Left renal cortex interstitium (tissue), 4 donors: Measurements from ENCODE around the gene C12orf60. TPM values are rescaled to one million over a fixed set of nuclear protein-coding genes. Genes with fewer than 3 reads are reported as not detected.

Experiments
- DNase-seq, 4 donors: peaks; one replicate each; pipeline ENCODE4 v3.0.0-alpha.2; 2013; ENCODE audit warnings: low read depth in 4 of 4, low spot score in 2 of 4, missing footprints in 1 of 4
- polyA plus RNA-seq, 4 donors: library from polyadenylated mRNA; unstranded; fragments of 120-200 nt; gene quantifications; one replicate each; pipeline ENCODE4 v1.2.1, GENCODE V29; 2013; ENCODE audit not compliant: insufficient read length in 4 of 4

The C12orf60 gene
- polyA plus RNA-seq, 4 donors, result 3.9 to 5.4 (median 4.6) TPM

DNA sequence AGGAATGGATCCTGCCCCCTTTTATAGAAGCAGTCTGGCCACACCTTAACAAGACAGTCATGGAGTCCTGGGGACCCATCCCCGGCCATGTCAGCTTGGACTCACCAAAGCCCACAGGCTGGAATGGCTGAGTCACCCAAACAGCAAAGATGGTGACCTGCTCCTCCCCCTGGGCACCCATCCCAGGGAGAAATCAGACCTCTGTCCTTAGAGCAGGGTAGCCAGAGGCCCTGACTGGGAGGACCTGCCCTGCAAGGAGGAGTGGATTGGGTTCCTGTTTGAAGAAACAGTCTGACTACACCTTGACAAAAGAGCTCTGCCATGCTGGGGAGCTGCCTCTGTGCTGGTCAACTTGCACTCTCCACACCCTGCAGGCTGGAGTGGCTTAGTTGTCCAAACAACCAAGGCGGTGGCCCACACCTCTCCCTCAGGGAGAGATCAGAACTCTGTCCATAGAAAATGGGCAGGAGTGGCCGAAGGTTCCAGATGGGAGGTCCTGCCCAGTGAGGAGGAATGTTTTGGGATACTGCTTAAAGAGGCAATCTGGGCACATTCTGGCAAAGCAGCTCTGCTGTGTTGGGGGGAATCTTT is 65.5 kb downstream of the C12orf60 start:
- no peak for DNase-seq

DNA sequence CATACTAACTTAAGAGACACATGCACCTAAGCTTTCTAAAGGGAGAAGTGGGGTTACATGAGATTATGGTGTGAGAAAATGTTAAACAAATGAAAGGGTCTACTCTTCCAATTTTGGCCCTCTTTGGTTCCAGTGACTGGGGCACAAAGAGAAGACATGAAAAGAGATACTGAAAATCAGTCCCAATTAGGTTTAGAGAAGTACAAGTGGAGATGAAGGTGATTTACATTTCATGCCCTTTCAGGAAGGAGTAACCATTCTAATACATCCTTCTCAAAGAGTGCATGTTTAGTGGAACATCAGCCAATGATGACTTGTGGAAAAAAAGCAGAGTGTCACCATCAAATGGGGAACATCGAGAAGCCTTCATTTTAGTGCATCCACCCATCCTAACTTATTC is 67.8 kb downstream of the C12orf60 start:
- DNase-seq, result no peak

DNA sequence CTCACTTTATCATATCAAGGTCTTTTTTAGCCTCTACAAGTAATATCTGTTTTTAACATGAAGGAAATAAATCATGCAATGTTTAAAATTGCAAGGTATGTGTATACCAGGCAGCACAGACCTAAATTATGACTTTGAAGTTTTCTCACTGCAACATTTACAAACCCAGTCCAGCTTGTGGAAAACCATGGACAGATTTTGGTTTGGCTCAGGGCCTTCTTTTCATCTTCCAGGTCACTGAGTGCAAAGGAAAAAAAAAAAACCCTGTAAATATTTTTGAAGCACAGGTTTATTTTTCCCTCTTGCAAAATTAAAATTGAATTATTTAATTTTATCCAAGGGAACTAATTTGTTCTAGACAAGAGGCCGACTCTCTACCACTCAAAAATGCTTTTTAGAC is 68.4 kb downstream of the C12orf60 start:
- DNase-seq, result no peak

DNA sequence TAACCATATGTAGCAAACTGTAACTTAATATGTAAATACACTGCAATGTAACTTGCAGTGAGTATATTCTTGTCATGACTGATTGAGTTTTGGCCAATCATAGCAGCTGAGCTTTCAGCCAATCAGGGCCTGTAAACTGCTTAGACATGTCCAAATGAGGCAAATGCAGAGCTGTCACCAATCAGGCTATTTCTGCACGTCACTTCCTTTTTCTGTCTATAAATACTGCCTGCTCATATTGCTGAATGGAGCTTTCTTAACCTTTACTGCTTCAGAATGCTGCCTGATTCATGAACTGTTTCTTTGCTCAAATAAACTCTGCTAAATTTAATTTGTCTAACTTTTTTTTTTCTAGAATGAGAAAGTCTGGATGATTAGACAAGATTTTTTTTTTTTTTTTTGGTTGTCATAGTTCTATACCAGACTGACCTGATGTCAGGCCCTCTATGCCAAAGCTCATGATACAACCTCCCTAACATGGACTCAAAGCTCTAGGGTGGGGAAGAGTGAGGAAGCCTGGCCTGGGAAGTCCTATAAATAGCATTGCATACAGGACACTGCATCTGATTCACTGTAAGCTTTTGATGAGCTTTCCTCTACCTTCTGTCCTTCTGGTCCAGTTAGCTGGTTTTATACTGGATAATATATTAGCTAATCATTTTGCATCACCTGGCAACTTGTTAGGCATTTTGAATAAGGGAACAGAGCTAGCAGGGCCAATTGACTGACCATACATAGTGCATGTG is 70.1 kb downstream of the C12orf60 start:
- no peak for DNase-seq

Other genes starting within 250 kb of the C12orf60 start
- gene PLBD1, start 235.8 kb upstream of the C12orf60 start, polyA plus RNA-seq, result 10 to 100 TPM; 33.9 to 48.4 (median 39.7) TPM
- gene GUCY2C, start 107.1 kb upstream of the C12orf60 start, polyA plus RNA-seq, result under 1 TPM; 0.43 to 0.65 (median 0.54) TPM
- 100 to 1,000 TPM in 2 of 4 donors, 10 to 100 TPM in 2; 93.5 to 120 (median 103) TPM for gene WBP11, start 192 bp upstream of the C12orf60 start, polyA plus RNA-seq
- gene SMCO3, start 10.5 kb downstream of the C12orf60 start, polyA plus RNA-seq, result 1 to 10 TPM; 2.2 to 3.1 (median 2.6) TPM
- under 1 TPM; 0.07 to 0.68 (median 0.17) TPM for gene ART4, start 39.9 kb downstream of the C12orf60 start, polyA plus RNA-seq
- gene MGP, start 82.2 kb downstream of the C12orf60 start, polyA plus RNA-seq, result 10 to 100 TPM; 29.4 to 65.6 (median 41.6) TPM
- 10 to 100 TPM; 20.5 to 26.6 (median 25.7) TPM for gene ERP27, start 134.9 kb downstream of the C12orf60 start, polyA plus RNA-seq
- gene ARHGDIB, start 157.9 kb downstream of the C12orf60 start, polyA plus RNA-seq, result 10 to 100 TPM; 44.5 to 64.5 (median 47.8) TPM
- not detected for gene PDE6H, start 169.4 kb downstream of the C12orf60 start, polyA plus RNA-seq